G401 (cell line): ENCODE data around the gene TPCN1. TPM values are rescaled to one million over a fixed set of nuclear protein-coding genes. Genes with fewer than 3 reads are reported as not detected.
"Not testable (repeated sequence)": the region's sequence is repeated elsewhere in the genome, so short reads cannot be mapped to it uniquely, and the experiment has no call there.

ENCODE experiments used
- DNase-seq: peaks from one replicate; pipeline ENCODE4 v3.0.0-alpha.2; 2015; ENCODE audit warnings: low spot score
- in situ Hi-C: cut with HindIII; loops from 2 replicates; pipeline ENCODE4 v1.10.0; 2016; ENCODE audit warnings: low sequenced_read_pairs, mixed read lengths
- total RNA-seq: library from RNA; depleted of rRNA; stranded (reverse); fragments of >200 nt; shearing (Covaris generic); gene quantifications from 2 replicates; pipeline ENCODE4 v1.2.3, GENCODE V29; 2014

TPCN1 gene
- total RNA-seq, 1 experiment from 2014 or later: 14.3 TPM

DNA sequence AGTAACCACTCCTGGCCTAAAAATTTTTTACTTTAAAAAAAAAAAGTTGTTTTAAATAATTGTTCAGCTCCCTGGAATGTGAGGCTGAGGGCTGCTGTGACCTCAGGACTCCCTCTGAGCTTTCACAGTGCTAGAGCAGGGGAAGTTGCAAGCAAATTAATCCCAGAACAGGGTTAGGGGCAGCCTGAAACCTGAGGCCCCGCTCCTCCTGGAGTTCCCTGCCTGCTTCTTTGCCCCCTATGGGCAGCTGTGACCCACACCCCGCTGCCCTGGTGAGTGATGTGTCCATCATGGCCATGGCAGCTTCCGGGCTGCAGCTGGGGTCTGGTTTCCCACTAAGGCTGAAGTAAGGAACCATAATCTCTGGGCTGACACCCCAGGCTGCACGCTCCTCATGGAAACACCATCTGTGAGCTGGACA, 26.3 kb upstream of the TPCN1 start:
- in situ Hi-C loops: no loop called here
- DNase-seq: no peak

- in situ Hi-C loops: no loop called here
- DNase-seq: no peak
These were observed 25.7 kb upstream of the TPCN1 start for GRCh38 chr12:113195598-113195997.

DNA sequence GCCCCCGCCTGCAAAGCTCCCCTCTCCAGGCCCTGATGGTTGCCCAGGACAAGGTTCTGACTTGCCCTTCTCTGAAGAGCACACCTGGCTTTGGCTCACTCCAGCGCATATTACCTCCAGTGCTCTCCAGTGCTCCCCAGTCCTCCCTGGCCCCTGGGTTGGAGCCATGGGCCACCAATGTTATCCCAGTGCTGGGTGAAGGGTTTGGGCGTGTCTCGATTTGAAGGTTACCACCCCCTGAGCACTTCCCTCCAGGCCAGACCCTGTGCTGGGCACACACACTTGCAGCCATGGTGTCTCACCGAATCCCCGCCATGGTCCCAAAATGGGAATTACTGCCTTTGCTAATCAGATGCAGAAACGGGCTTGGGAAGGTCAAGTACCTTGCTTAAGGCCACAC, 24.7 kb upstream of the TPCN1 start:
- in situ Hi-C loops: no loop called here

DNA sequence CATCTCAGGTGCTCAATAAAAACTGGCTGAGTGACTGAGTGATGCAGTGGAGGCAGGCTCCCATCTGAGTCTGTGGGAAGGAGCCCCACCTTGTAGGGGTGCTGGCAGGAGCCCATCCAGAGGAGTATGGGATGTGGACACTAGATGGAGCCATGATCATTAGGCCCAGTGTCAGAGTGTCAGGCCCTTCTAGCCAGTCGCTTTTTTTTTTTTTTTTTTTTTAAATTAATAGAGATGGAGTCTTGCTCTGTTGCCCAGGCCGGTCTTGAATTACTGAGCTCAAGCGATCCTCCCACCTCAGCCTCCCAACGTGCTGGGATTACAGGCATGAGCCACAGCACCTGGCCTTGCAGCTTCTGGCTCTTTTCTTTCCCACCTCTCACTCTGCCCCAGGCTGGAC, 24.3 kb upstream of the TPCN1 start:
- DNase-seq: peak; percentile 85
- in situ Hi-C loops: no loop called here

More for the DNA sequence above, 24.7 kb upstream of the TPCN1 start:
- no peak for DNase-seq

GRCh38 chr12:113197518-113198077, 23.7 kb upstream of the TPCN1 start:
- in situ Hi-C loops: no loop called here
- DNase-seq: no peak

DNA sequence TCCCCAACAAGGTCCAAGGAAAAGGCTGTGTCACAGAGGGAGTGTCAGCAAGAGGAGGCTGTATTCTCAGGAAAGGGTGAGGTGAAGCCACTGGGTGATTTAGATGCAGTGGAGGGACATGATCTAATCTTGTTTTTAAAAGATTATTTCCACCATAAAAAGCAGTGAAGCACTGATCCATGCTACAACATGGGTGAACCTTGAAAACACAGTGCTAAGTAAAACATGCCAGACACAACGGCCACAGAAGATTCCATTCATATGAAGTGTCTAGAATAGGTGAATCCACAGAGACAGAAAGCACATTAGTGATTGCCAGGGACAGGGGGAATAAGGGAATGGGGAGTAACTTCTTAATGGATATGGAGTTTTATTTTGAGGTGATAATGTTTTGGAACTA, 23.0 kb upstream of the TPCN1 start:
- in situ Hi-C loops: no loop called here
- no peak for DNase-seq

DNA sequence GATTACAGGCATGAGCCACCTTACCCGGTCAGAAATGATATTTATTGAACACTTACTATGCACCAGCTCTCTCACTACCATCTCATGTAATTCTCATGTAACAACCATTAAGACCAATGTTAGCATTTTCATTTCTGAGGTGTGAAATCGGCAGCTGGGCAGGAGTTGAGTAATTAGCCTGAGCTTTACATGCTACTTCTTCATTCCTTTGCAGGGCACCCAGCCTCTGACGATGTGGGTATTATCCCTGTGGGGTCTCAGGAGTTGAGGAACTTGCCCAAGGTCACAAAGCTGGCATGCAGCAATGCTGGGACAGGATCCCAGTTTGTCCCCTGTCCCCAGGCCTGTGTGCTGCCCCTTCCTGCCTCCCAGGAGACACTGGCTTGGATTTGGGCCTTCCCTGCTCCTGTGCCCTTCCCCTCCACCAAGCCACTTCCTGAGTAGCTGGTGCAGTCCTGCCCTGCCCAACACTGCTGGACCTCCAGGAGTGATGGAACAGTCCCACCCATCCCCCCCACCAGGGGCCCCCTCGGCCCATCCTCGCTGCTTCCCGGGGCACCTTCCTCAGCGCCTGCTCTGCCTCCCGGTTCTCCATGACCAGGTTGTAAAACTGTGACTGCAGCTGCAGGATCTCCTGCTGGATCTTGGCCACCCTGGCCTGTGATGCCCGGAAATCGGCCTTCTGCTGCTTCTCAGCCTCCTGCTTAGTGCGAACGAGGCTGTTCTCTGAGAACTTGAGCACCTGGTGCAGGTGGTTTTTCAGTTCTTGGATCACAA, 21.1 kb upstream of the TPCN1 start:
- in situ Hi-C loops: no loop called here
- DNase-seq: peak; percentile 54

GRCh38 chr12:113201187-113202177, 19.8 kb upstream of the TPCN1 start:
- in situ Hi-C loops: no loop called here
- no peak for DNase-seq

DNA sequence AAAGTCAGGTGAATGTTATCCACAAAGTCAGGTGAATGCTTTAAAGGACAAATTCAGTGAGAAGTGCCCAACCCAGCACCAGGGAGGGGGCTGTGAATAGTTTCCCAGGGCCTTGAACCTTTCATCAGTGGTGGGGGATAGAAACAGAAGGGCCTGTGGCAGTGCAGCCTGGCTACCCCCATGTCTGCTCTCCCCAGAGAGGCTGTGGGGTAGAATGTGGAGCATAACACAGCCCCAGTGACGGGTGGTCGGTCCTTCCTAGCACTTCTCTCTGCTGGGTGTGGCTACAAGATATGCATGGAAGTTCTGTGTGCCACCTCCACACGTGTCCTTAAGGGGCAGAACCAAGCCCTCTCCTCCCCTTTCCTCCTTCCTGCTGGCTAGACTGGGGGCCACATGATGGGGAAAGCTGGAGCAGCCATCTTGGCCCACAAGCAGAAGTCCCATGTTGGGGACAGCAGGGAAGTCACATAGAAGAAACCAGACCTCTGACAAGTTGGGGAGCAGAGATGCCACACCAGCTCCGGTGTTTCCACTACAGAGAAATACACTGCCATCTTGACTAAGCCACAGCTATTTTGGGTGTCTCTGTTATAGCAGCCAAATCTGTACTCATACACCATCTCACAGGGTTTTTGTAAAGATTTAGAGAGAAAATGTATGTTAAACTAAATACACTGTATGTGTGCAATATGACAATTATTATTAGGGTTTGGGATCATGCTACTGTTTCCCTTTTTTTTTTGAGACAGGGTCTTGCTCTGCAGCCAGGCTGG, 18.8 kb upstream of the TPCN1 start:
- in situ Hi-C loops: no loop called here
- DNase-seq: no peak

- in situ Hi-C loops: no loop called here
- DNase-seq: no peak
These were observed 17.2 kb upstream of the TPCN1 start for GRCh38 chr12:113203852-113204760.

DNA sequence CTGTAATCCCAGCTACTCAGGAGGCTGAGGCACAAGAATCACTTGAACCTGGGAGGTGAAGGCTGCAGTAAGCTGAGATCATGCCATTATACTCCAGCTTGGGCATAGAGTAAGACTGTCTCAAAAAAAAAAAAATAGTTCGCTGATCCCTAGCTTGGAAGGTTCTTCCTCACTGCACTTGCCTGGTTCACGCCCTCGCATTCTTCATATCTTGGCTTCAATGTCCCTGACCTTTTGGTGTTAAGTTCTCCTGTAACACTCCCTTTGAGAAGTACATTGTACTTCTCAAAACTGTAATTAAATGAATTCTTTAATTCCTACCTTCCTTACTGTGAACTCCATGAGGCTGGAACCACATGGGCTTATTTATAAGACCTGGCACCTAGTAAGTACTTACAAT, 16.5 kb upstream of the TPCN1 start:
- in situ Hi-C loops: no loop called here
- no peak for DNase-seq

DNA sequence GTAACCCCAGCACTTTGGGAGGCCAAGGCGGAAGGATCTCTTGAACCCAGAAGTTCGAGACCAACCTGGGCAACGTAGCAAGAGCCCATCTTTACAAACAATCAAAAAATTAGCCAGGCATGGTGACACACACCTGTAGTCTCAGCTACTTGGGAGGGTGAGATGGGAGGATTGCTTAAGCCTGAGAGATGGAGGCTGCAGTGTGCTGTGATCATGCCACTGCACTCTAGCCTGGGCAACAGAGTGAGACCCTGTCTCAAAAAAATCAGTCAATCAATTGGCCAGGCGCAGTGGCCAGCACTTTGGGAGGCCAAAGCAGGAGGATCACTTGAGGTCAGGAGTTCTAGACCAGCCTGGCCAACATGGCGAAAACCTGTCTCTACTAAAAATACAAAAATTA, 14.5 kb upstream of the TPCN1 start:
- DNase-seq, in situ Hi-C loops: not testable (repeated sequence)

GRCh38 chr12:113207613-113208040, 13.6 kb upstream of the TPCN1 start:
- in situ Hi-C loops: no loop called here
- no peak for DNase-seq

DNA sequence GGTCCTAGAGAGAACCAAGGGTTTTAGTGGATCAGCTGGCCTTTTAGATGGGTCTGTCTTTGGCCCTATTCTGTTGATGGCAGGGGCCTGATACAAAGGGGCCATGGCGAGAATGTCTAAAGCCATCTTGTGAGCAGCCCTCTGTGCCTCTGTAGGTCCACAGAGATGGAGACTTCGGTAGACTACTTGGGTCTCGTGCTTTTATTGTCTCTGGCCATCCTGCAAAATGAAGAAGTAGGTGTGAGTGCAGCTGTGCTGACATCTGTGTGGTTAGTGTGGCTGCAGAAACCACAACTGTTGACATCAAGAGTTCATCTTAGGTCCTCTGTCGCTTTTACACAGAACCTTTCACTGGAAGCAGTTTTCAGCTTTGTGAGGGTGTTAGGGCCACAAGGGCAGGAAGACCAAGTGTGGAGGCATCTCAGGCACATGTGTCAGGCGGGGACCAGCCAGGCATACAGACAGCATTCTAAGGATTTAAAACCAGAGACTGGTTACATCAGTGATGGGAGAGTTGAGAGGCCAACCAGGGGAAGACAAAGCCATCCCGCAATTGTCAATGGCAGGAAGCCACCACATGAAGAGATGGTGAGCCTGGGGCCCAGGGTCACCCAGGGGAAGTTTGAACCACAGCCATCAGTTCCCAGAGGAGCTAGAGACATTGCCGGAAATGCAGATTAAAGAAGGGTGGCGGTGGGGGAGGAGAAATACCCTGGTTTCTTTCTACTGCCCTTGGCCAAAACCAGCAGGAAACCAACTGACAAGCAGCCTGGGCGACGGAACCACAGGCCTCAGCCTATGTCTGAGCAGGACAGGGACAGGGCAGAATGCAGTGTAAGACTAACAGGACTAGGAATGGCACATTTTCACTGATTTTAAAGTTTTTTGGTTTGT, 13.0 kb upstream of the TPCN1 start:
- DNase-seq: no peak

GRCh38 chr12:113211160-113211559, 10.1 kb upstream of the TPCN1 start:
- in situ Hi-C loops: no loop called here
- DNase-seq: no peak

More for the DNA sequence above, 13.0 kb upstream of the TPCN1 start:
- in situ Hi-C loops: no loop called here

GRCh38 chr12:113214895-113215400, 6.3 kb upstream of the TPCN1 start:
- in situ Hi-C loops: no loop called here
- no peak for DNase-seq

DNA sequence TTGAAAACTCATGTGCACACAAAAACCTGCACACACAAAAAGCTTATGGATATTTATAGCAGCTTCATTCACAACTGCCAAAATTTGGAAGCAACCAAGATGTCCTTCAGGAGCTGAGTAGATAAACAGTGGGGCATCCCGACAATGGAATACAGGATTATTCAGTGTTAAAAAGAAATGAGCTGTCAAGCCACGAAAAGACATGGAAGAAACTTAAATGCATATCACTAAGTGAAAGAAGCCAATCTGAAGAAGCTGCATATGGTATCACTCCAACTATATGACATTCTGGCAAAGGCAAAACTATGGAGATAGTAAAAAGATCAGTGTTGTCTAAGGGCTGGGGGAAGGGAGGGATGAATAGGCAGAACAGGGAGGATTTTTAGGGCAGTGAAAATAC, 5.2 kb upstream of the TPCN1 start:
- no peak for DNase-seq
- in situ Hi-C loops: no loop called here
